ENCODE results near the gene BATF3. TPM values are rescaled to one million over a fixed set of nuclear protein-coding genes. Genes with fewer than 3 reads are reported as not detected.

BATF3 gene
- total RNA-seq, 1 experiment from 2014 or later, result 0.60 TPM

GRCh38 chr1:212684521-212685090, 15.0 kb downstream of the BATF3 start:
- DNase-seq (ENCODE audit: low read depth), result no peak

GRCh38 chr1:212684076-212684475, 15.6 kb downstream of the BATF3 start:
- DNase-seq (ENCODE audit: low read depth), result no peak

- no peak for DNase-seq (ENCODE audit: low read depth)
Observed at GRCh38 chr1:212683357-212683722, 16.3 kb downstream of the BATF3 start.

- no peak for DNase-seq (ENCODE audit: low read depth)
Observed at GRCh38 chr1:212680680-212681389, 18.8 kb downstream of the BATF3 start.

- no peak for DNase-seq (ENCODE audit: low read depth)
Observed at GRCh38 chr1:212678456-212679410, 20.9 kb downstream of the BATF3 start.

- no peak for DNase-seq (ENCODE audit: low read depth)
Observed at GRCh38 chr1:212677573-212677972, 22.1 kb downstream of the BATF3 start.

- no peak for DNase-seq (ENCODE audit: low read depth)
Observed at GRCh38 chr1:212677136-212677535, 22.5 kb downstream of the BATF3 start.

- no peak for DNase-seq (ENCODE audit: low read depth)
Observed at GRCh38 chr1:212675675-212676074, 24.0 kb downstream of the BATF3 start.

GRCh38 chr1:212674872-212675271, 24.8 kb downstream of the BATF3 start:
- no peak for DNase-seq (ENCODE audit: low read depth)

- DNase-seq (ENCODE audit: low read depth), result peak; percentile 88
Observed at GRCh38 chr1:212671342-212672031, 28.2 kb downstream of the BATF3 start.

- DNase-seq (ENCODE audit: low read depth), result no peak
Observed at GRCh38 chr1:212670882-212671281, 28.8 kb downstream of the BATF3 start.

- peak; percentile 70 for DNase-seq (ENCODE audit: low read depth)
Observed at GRCh38 chr1:212670301-212670700, 29.3 kb downstream of the BATF3 start.

GRCh38 chr1:212669600-212669999, 30.0 kb downstream of the BATF3 start:
- peak; percentile 35 for DNase-seq (ENCODE audit: low read depth)

- DNase-seq (ENCODE audit: low read depth), result peak; percentile 29
Observed at GRCh38 chr1:212669102-212669501, 30.5 kb downstream of the BATF3 start.

GRCh38 chr1:212668477-212668876, 31.2 kb downstream of the BATF3 start:
- no peak for DNase-seq (ENCODE audit: low read depth)

- peak; percentile 98 for DNase-seq (ENCODE audit: low read depth)
Observed at GRCh38 chr1:212667223-212668139, 32.2 kb downstream of the BATF3 start.

GRCh38 chr1:212666116-212666775, 33.4 kb downstream of the BATF3 start:
- DNase-seq (ENCODE audit: low read depth), result no peak

GRCh38 chr1:212665241-212666115, 34.2 kb downstream of the BATF3 start:
- DNase-seq (ENCODE audit: low read depth), result peak; percentile 20
